H4 (cell line): ENCODE measurements around the gene TCF7. TPM values are rescaled to one million over a fixed set of nuclear protein-coding genes. Genes with fewer than 3 reads are reported as not detected.
A peak's percentile ranks its signal among the peaks of the same experiment; 100 is the strongest.

Source experiments
- DNase-seq: peaks from one replicate; pipeline ENCODE4 v3.0.0-alpha.2; 2015; ENCODE audit warnings: low spot score
- total RNA-seq: library from RNA; depleted of rRNA; stranded (reverse); fragments of >200 nt; shearing (Covaris generic); gene quantifications from 2 replicates; pipeline ENCODE4 v1.2.3, GENCODE V29; 2014; rRNA removed

Gene TCF7
- 1.5 and 2.9 TPM in 2 replicates for total RNA-seq

GRCh38 chr5:134113902-134114875 is at the start of gene TCF7:
TSS of gene TCF7 (plus strand) at chr5:134114681. CDS start at chr5:134114907, 226 bp downstream.
- peak; percentile 64 for DNase-seq

GRCh38 chr5:134069553-134069952 is 44.9 kb upstream of the TCF7 start:
- no peak for DNase-seq

GRCh38 chr5:134070725-134071613 is 43.5 kb upstream of the TCF7 start:
- no peak for DNase-seq

GRCh38 chr5:134071614-134072207 is 42.8 kb upstream of the TCF7 start:
- no peak for DNase-seq

GRCh38 chr5:134072471-134073210 is 41.8 kb upstream of the TCF7 start:
- DNase-seq: no peak

- no peak for DNase-seq
Observed at GRCh38 chr5:134073404-134073803, 41.1 kb upstream of the TCF7 start.

GRCh38 chr5:134075102-134075501 is 39.4 kb upstream of the TCF7 start:
- no peak for DNase-seq

GRCh38 chr5:134077926-134078580 is 36.4 kb upstream of the TCF7 start:
- DNase-seq: no peak

- no peak for DNase-seq
Observed at GRCh38 chr5:134079748-134080581, 34.5 kb upstream of the TCF7 start.

GRCh38 chr5:134082264-134082992 is 32.1 kb upstream of the TCF7 start:
- DNase-seq: no peak

GRCh38 chr5:134083517-134083916 is 31.0 kb upstream of the TCF7 start:
- DNase-seq: no peak

GRCh38 chr5:134084022-134084565 is 30.4 kb upstream of the TCF7 start:
- DNase-seq: no peak

GRCh38 chr5:134084570-134084969 is 29.9 kb upstream of the TCF7 start:
- DNase-seq: no peak

- no peak for DNase-seq
Observed at GRCh38 chr5:134085411-134085810, 29.1 kb upstream of the TCF7 start.

- no peak for DNase-seq
Observed at GRCh38 chr5:134086225-134086942, 28.1 kb upstream of the TCF7 start.

GRCh38 chr5:134086943-134087305 is 27.6 kb upstream of the TCF7 start:
- no peak for DNase-seq

GRCh38 chr5:134088291-134088690 is 26.2 kb upstream of the TCF7 start:
- no peak for DNase-seq

GRCh38 chr5:134088994-134089560 is 25.4 kb upstream of the TCF7 start:
- DNase-seq: no peak
